CD14-positive monocyte (primary cell): ENCODE measurements around the gene CCL20. TPM values are rescaled to one million over a fixed set of nuclear protein-coding genes. Genes with fewer than 3 reads are reported as not detected.

Experiments used
- DNase-seq, 3 donors: peaks; one replicate each; pipeline ENCODE4 v3.0.0-alpha.2; 2011 to 2022
- H2AFZ ChIP-seq: 2 replicates; pipeline ENCODE4 v1.6.0; 2012; ENCODE audit warnings: mild to moderate bottlenecking, low read depth, low read length, inconsistent platforms; ENCODE audit not compliant: insufficient read depth, poor library complexity, severe bottlenecking
- H3K27ac ChIP-seq, 2 donors: 1 replicate in 1 of 2; 2 replicates in 1 of 2; pipeline ENCODE4 v1.5.1; 2012 to 2013; ENCODE audit warnings: low read length in 2 of 2, control low read depth in 1 of 2, inconsistent platforms in 1 of 2, low read depth in 1 of 2, mild to moderate bottlenecking in 1 of 2
- H3K27me3 ChIP-seq, 2 donors: one replicate each; pipeline versions ENCODE4 v1.6.0 to v1.6.1; 2011 to 2013; ENCODE audit warnings: low read length in 2 of 2; ENCODE audit not compliant: control insufficient read depth in 2 of 2, insufficient read depth in 2 of 2
- H3K36me3 ChIP-seq, 2 donors: replicated peaks in 1 of 2; 1 replicate in 1 of 2; 2 replicates in 1 of 2; pipeline versions ENCODE4 v1.5.1 to v1.6.1; 2012 to 2013; ENCODE audit warnings: low read length in 2 of 2, control low read depth in 1 of 2, inconsistent platforms in 1 of 2, mild to moderate bottlenecking in 1 of 2; ENCODE audit not compliant: insufficient read depth in 2 of 2, control insufficient read depth in 1 of 2
- H3K4me1 ChIP-seq, 2 donors: 1 replicate in 1 of 2; 2 replicates in 1 of 2; pipeline versions ENCODE4 v1.5.1 to v1.6.1; 2012 to 2013; ENCODE audit warnings: low read length in 2 of 2, control low read depth in 1 of 2, inconsistent platforms in 1 of 2, mild to moderate bottlenecking in 1 of 2, moderate library complexity in 1 of 2; ENCODE audit not compliant: insufficient read depth in 2 of 2, control insufficient read depth in 1 of 2
- H3K4me2 ChIP-seq: replicated peaks from 2 replicates; pipeline ENCODE3; 2012; ENCODE audit warnings: low read length, moderate library complexity, mild to moderate bottlenecking; ENCODE audit not compliant: poor library complexity, severe bottlenecking; ENCODE audit errors: extremely low read depth
- H3K4me3 ChIP-seq, 3 experiments: fragments of 200-600 bp in 1 of 3; sonication (generic) in 1 of 3; replicated peaks in 1 of 3; 1 replicate in 2 of 3; 2 replicates in 1 of 3; pipeline ENCODE4 v1.5.1; 2011 to 2013; ENCODE audit warnings: low read length in 3 of 3, mild to moderate bottlenecking in 3 of 3, control low read depth in 2 of 3, low read depth in 2 of 3, inconsistent platforms in 1 of 3, moderate library complexity in 1 of 3
- H3K79me2 ChIP-seq: 2 replicates; pipeline ENCODE4 v1.6.0; 2012; ENCODE audit warnings: mild to moderate bottlenecking, control low read depth, inconsistent platforms, low read length, moderate library complexity; ENCODE audit not compliant: insufficient read depth
- H3K9ac ChIP-seq: 2 replicates; pipeline ENCODE4 v1.6.0; 2017; ENCODE audit warnings: low read length, mild to moderate bottlenecking; ENCODE audit not compliant: insufficient read depth, poor library complexity, severe bottlenecking
- H3K9me3 ChIP-seq, 2 donors: replicated peaks in 1 of 2; 1 replicate in 1 of 2; 2 replicates in 1 of 2; pipeline versions ENCODE4 v1.5.1 to v1.6.1; 2012 to 2013; ENCODE audit warnings: low read length in 2 of 2, control low read depth in 1 of 2; ENCODE audit not compliant: control insufficient read depth in 1 of 2, insufficient read depth in 1 of 2
- H4K20me1 ChIP-seq: 2 replicates; pipeline ENCODE4 v1.6.0; 2012; ENCODE audit warnings: mild to moderate bottlenecking, low read length, control low read depth, moderate library complexity; ENCODE audit not compliant: insufficient read depth
- H3K27ac Mint-ChIP-seq, 7 donors: one replicate each; pipeline ENCODE4 v1.8.0; 2020; ENCODE audit warnings: mild to moderate bottlenecking in 7 of 7, mixed read lengths in 7 of 7, moderate library complexity in 6 of 7, inconsistent platforms in 2 of 7
- H3K27me3 Mint-ChIP-seq, 3 donors: one replicate each; pipeline ENCODE4 v1.8.0; 2021 to 2022; ENCODE audit warnings: low read depth in 3 of 3, mild to moderate bottlenecking in 3 of 3, mixed read lengths in 3 of 3, moderate library complexity in 3 of 3, inconsistent platforms in 1 of 3
- H3K36me3 Mint-ChIP-seq, 2 donors: one replicate each; pipeline ENCODE4 v1.8.0; 2020; ENCODE audit warnings: mixed read lengths in 2 of 2, inconsistent platforms in 1 of 2, mild to moderate bottlenecking in 1 of 2
- H3K4me1 Mint-ChIP-seq: one replicate; pipeline ENCODE4 v1.8.0; 2020; ENCODE audit warnings: mild to moderate bottlenecking, mixed read lengths
- H3K4me3 Mint-ChIP-seq, 2 donors: one replicate each; pipeline ENCODE4 v1.8.0; 2020; ENCODE audit warnings: mild to moderate bottlenecking in 2 of 2, mixed read lengths in 2 of 2, moderate library complexity in 1 of 2
- H3K9me3 Mint-ChIP-seq, 7 donors: one replicate each; pipeline ENCODE4 v1.8.0; 2020 to 2022; ENCODE audit warnings: mixed read lengths in 7 of 7, mild to moderate bottlenecking in 6 of 7, moderate library complexity in 6 of 7, inconsistent platforms in 2 of 7
- WGBS: methylation state at CpG from one replicate; pipeline ENCODE4 v1.1.5; 2013; ENCODE audit warnings: missing lambda C conversion rate; ENCODE audit not compliant: insufficient coverage; 5-methylcytosine and 5-hydroxymethylcytosine counted together
- intact Hi-C, 2 donors: fragments of 100-400 bp; cut with micrococcal nuclease; formaldehyde crosslinking; loops; one replicate each; pipeline versions ENCODE4 v1.15.0 to v1.15.1; 2023
- polyA plus RNA-seq, 3 donors: library from polyadenylated mRNA; depleted of rRNA in 1 of 3; unstranded in 2 of 3; stranded (reverse) in 1 of 3; fragments of 300-500 nt in 2 of 3; fragments of >200 nt in 1 of 3; fragmentation: Illumina TruSeq in 2 of 3; gene quantifications; 1 replicate in 2 of 3; 2 replicates in 1 of 3; pipeline ENCODE4 v1.2.3, GENCODE V29; 2012 to 2021
- TF ChIP-seq, protein P1 (sequence below): fragments of 200-600 bp; IDR thresholded peaks from one replicate; pipeline ENCODE4 v1.8.0; 2022; ENCODE audit warnings: antibody characterized with exemption, mild to moderate bottlenecking

Gene CCL20
- polyA plus RNA-seq, 3 donors, result 0.47 to 6.2 TPM; not detected in 1

- no peaks in the 10 kb centered on the region for H3K36me3 Mint-ChIP-seq
- peaks cover 31% of the 10 kb centered on the region for H3K4me1 Mint-ChIP-seq
- intact Hi-C loops, result loop anchor here (5.0 to 10.0 kb wide), 3 partner anchors 34 to 79 kb away; no protein-coding TSS in a partner anchor
- TF ChIP-seq, protein P1, sequence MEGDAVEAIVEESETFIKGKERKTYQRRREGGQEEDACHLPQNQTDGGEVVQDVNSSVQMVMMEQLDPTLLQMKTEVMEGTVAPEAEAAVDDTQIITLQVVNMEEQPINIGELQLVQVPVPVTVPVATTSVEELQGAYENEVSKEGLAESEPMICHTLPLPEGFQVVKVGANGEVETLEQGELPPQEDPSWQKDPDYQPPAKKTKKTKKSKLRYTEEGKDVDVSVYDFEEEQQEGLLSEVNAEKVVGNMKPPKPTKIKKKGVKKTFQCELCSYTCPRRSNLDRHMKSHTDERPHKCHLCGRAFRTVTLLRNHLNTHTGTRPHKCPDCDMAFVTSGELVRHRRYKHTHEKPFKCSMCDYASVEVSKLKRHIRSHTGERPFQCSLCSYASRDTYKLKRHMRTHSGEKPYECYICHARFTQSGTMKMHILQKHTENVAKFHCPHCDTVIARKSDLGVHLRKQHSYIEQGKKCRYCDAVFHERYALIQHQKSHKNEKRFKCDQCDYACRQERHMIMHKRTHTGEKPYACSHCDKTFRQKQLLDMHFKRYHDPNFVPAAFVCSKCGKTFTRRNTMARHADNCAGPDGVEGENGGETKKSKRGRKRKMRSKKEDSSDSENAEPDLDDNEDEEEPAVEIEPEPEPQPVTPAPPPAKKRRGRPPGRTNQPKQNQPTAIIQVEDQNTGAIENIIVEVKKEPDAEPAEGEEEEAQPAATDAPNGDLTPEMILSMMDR, result no peak
- H3K27me3 ChIP-seq, result no peaks in the 10 kb centered on the region
- peak overlapping the region; percentile 61 to 92 for H3K27ac ChIP-seq
- no peaks in the 10 kb centered on the region for H4K20me1 ChIP-seq
- peak overlapping the region; percentile 80 for H3K4me2 ChIP-seq
- WGBS, result 100% methylated on average over 2 of the region's 5 CpGs
- DNase-seq, result no peak
- H2AFZ ChIP-seq, result peak overlapping the region; percentile 58
- no peak overlapping the region for H3K9ac ChIP-seq
- no peaks in the 10 kb centered on the region for H3K79me2 ChIP-seq
- H3K27me3 Mint-ChIP-seq, result peaks cover 2 to 9% (median 8%) of the 10 kb centered on the region in 3 donors
- peak overlapping the region; percentile 55 to 94 (median 85) for H3K4me3 ChIP-seq
- no peaks in the 10 kb centered on the region for H3K9me3 ChIP-seq
- H3K36me3 ChIP-seq, result no peaks in the 10 kb centered on the region
- peak overlapping the region; percentile 95 to 99 (median 97) for H3K27ac Mint-ChIP-seq
- H3K4me1 ChIP-seq, result peaks cover 21 to 30% of the 10 kb centered on the region in 2 donors
- peaks cover 0 to 3% (median 0%) of the 10 kb centered on the region in 7 donors for H3K9me3 Mint-ChIP-seq
- peak overlapping the region; percentile 90 to 99 for H3K4me3 Mint-ChIP-seq
These were observed 30.8 kb upstream of the CCL20 start for GRCh38 chr2:227782804-227783203.

- H3K4me3 Mint-ChIP-seq, result peak overlapping the region; percentile 90 to 99
- H3K9me3 Mint-ChIP-seq, result peaks cover 0 to 3% (median 0%) of the 10 kb centered on the region in 7 donors
- intact Hi-C loops, result loop anchor here (5.0 to 10.0 kb wide), 3 partner anchors 34 to 79 kb away; no protein-coding TSS in a partner anchor
- Histone ChIP-seq H4K20me1 (no peaks in the 10 kb centered on the region), H3K36me3 (no peaks in the 10 kb centered on the region), H3K4me2 (peak overlapping the region; percentile 80), H3K27ac (peak overlapping the region; percentile 61 to 92), H3K9ac (peak overlapping the region; percentile 53), H3K9me3 (no peaks in the 10 kb centered on the region), H3K4me1 (peaks cover 21 to 30% of the 10 kb centered on the region in 2 donors), H3K27me3 (no peaks in the 10 kb centered on the region), H2AFZ (peak overlapping the region; percentile 58), H3K4me3 (peak overlapping the region; percentile 55 to 94 (median 85)), H3K79me2 (no peaks in the 10 kb centered on the region)
- H3K4me1 Mint-ChIP-seq, result peaks cover 31% of the 10 kb centered on the region
- H3K36me3 Mint-ChIP-seq, result no peaks in the 10 kb centered on the region
- peaks cover under 1 to 9% (median 8%) of the 10 kb centered on the region in 3 donors for H3K27me3 Mint-ChIP-seq
- WGBS, result 66% methylated on average over 6 of the region's 12 CpGs
- H3K27ac Mint-ChIP-seq, result peak overlapping the region; percentile 95 to 99 (median 97)
- peak; percentile 62 to 76 (median 65) for DNase-seq
- TF ChIP-seq, protein P1, result no peak
These were observed 30.1 kb upstream of the CCL20 start for GRCh38 chr2:227783404-227784138.
